ENCODE measurements around the gene GLIS1. TPM values are rescaled to one million over a fixed set of nuclear protein-coding genes. Genes with fewer than 3 reads are reported as not detected.

GLIS1 gene
- total and polyA plus RNA-seq, 10 of the 15 experiments (the other 5 are each of a cell fraction or from before 2014, with no cell fraction given), result not detected

- H3K79me2 ChIP-seq (ENCODE audit: control insufficient read depth, insufficient read depth, low read length), result no peaks in the 10 kb centered on the region
- in situ Hi-C loops (cut with MboI) (no loop called here), intact Hi-C loops (cut with micrococcal nuclease; ENCODE audit: unreplicated experiment) (no loop called here)
- H3K9ac ChIP-seq (ENCODE audit: control insufficient read depth, insufficient read depth, low read length), result no peak overlapping the region
- ChIA-PET CTCF (no interaction called here), POLR2A (no interaction called here), SMC1A (ENCODE audit: uncharacterized antibody, unreplicated experiment) (no interaction called here), RAD21 (ENCODE audit: unreplicated experiment) (no interaction called here)
- H3K4me1 ChIP-seq (ENCODE audit: control insufficient read depth, insufficient read depth, low read length), result no peaks in the 10 kb centered on the region
- no peak for ATAC-seq
- peaks cover 0 to 4% of the 10 kb centered on the region in 2 experiments; a peak in 1 of 4 replicates for H3K27me3 ChIP-seq (replicated peaks in 1 of 2; ENCODE audit: control insufficient read depth in 2 of 2, insufficient read depth in 2 of 2, low read length in 1 of 2)
- H4K20me1 ChIP-seq (ENCODE audit: control insufficient read depth, insufficient read depth), result no peaks in the 10 kb centered on the region; the same call in 1 of the 2 replicates
- H2AFZ ChIP-seq (ENCODE audit: control insufficient read depth, low read depth, low read length), result no peak overlapping the region
- BruUV-seq (replicated peaks), result no TSS peak
- H3K36me3 ChIP-seq (ENCODE audit: control insufficient read depth in 2 of 2, insufficient read depth in 2 of 2, low read length in 1 of 2), result no peaks in the 10 kb centered on the region
- no peak overlapping the region for H3K4me2 ChIP-seq (ENCODE audit: control insufficient read depth, insufficient read depth)
- no peak for FAIRE-seq
- 50% methylated on average over 16 of the region's 16 CpGs for WGBS (ENCODE audit: insufficient coverage, insufficient replicate concordance, low lambda C conversion rate, missing lambda C conversion rate)
- TF ChIP-seq MTA3 (IDR thresholded peaks at IDR 0.05; ENCODE audit: borderline replicate concordance, low read length), result no peak
- TF ChIP-seq FOXK2 (IDR thresholded peaks at IDR 0.05), result no peak
- no peak for TF ChIP-seq TCF12 (IDR thresholded peaks at IDR 0.05; ENCODE audit: low read depth, low read length)
- no peak for TF ChIP-seq POLR2AphosphoS5 (IDR thresholded peaks at IDR 0.05; ENCODE audit: low read length)
- no peak for TF ChIP-seq SREBF2 (IDR thresholded peaks at IDR 0.05; ENCODE audit: low read length)
- TF ChIP-seq ZBED1 (IDR thresholded peaks at IDR 0.05; ENCODE audit: borderline replicate concordance), result no peak
- no peak for TF ChIP-seq USF2 (IDR thresholded peaks at IDR 0.05; ENCODE audit: borderline replicate concordance, low read depth, low read length)
- H3K27ac ChIP-seq (ENCODE audit: control insufficient read depth, insufficient read depth), result no peak overlapping the region
- H3K9me3 ChIP-seq (replicated peaks; ENCODE audit: control insufficient read depth, insufficient read depth, low read length), result no peaks in the 10 kb centered on the region
- no peak for DNase-seq (ENCODE audit: low read depth, low spot score)
- no peak overlapping the region for H3K4me3 ChIP-seq
These were observed 9.3 kb downstream of the GLIS1 start for GRCh38 chr1:53729456-53730223.

Measured in GM12878 (cell line).